ENCODE results near the gene GMCL2.

GRCh38 chr5:178215280-178216002 lies 28.3 kb upstream of the GMCL2 start:
- TF ChIP-seq CTCF (IDR thresholded peaks at IDR 0.05; ENCODE audit: low read depth, low read length, poor library complexity, severe bottlenecking) (no peak), EZH2phosphoT487 (IDR thresholded peaks at IDR 0.05; ENCODE audit: borderline replicate concordance, low read length) (no peak)
